HCT116 (cell line): Measurements from ENCODE around the gene DNAAF1. TPM values are rescaled to one million over a fixed set of nuclear protein-coding genes. Genes with fewer than 3 reads are reported as not detected.

Experiments used
- ATAC-seq: fragments of 200-7000 bp; cut with Tn5 transposase; 2 replicates; pipeline ENCODE4 v1.9.1; 2020; ENCODE audit warnings: mild to moderate bottlenecking, moderate library complexity
- BruUV-seq: library from RNA; stranded (reverse); fragments of 400-500 nt; replicated peaks from 2 replicates; lab custom pipeline; 2021; lab: Mats Ljungman, UMichigan
- CTCF ChIA-PET: fragments of 300-600 bp; sonication (Branson Sonifier 250); formaldehyde crosslinking; loops from one replicate; lab custom pipeline; 2021; ENCODE audit warnings: antibody characterized with exemption; lab: Charles Lee
- POLR2A ChIA-PET: fragments of 300-600, 350-600 bp; sonication (Branson Sonifier 250); formaldehyde crosslinking; loops from one replicate; lab custom pipeline; 2021; ENCODE audit warnings: antibody characterized with exemption; lab: Charles Lee
- RAD21 ChIA-PET, 2 experiments: fragments of 300-600 bp; sonication (Branson Sonifier 250); formaldehyde crosslinking; loops; one replicate each; lab custom pipeline; 2023; ENCODE audit warnings: low total read pairs in 2 of 2; ENCODE audit not compliant: uncharacterized antibody in 2 of 2, unreplicated experiment in 2 of 2, low non-redundant PET in 1 of 2; lab: Charles Lee
- DNase-seq: peaks from one replicate; pipeline ENCODE4 v3.0.0-alpha.2; 2010; ENCODE audit warnings: low read depth, low spot score
- H2AFZ ChIP-seq: fragments of 200-600 bp; shearing (Covaris generic), sonication (generic); 2 replicates; pipeline ENCODE4 v1.6.1; 2017; ENCODE audit warnings: low read depth, mixed run types, mixed read lengths, antibody characterized with exemption, low read length; ENCODE audit not compliant: poor library complexity, severe bottlenecking
- H3K27ac ChIP-seq: 2 replicates; pipeline ENCODE4 v1.5.1; 2012; ENCODE audit warnings: low read depth, low read length
- H3K27me3 ChIP-seq: fragments of 200-600 bp; sonication (generic); 2 replicates; pipeline ENCODE4 v1.6.1; 2016; ENCODE audit warnings: mixed run types, low read length, mixed read lengths; ENCODE audit not compliant: insufficient read depth
- H3K36me3 ChIP-seq, 2 experiments: fragments of 200-500 bp in 1 of 2; fragments of 200-600 bp in 1 of 2; sonication (Bioruptor generic) in 1 of 2; sonication (generic) in 1 of 2; 2 replicates each; pipeline versions ENCODE4 v1.5.1 to v1.6.1; 2014 to 2016; ENCODE audit warnings: low read length in 2 of 2, inconsistent platforms in 1 of 2, mixed read lengths in 1 of 2, mixed run types in 1 of 2; ENCODE audit not compliant: insufficient read depth in 2 of 2, control insufficient read depth in 1 of 2
- H3K4me1 ChIP-seq, 2 experiments: fragments of 200-600 bp in 1 of 2; sonication (generic) in 1 of 2; 2 replicates each; pipeline versions ENCODE4 v1.5.1 to v1.6.1; 2012 to 2017; ENCODE audit warnings: low read length in 2 of 2, inconsistent platforms in 1 of 2, mild to moderate bottlenecking in 1 of 2, mixed read lengths in 1 of 2, mixed run types in 1 of 2, moderate library complexity in 1 of 2; ENCODE audit not compliant: insufficient read depth in 2 of 2, control insufficient read depth in 1 of 2
- H3K4me2 ChIP-seq: fragments of 200-600 bp; sonication (generic); 2 replicates; pipeline ENCODE4 v1.6.1; 2017; ENCODE audit warnings: mixed run types, low read length, mixed read lengths
- H3K4me3 ChIP-seq, 2 experiments: fragments of 200-600 bp in 1 of 2; sonication (generic) in 1 of 2; replicated peaks in 1 of 2; 2 replicates each; pipeline ENCODE4 v1.5.1; 2011 to 2016; ENCODE audit warnings: low read length in 2 of 2, control low read depth in 1 of 2, low read depth in 1 of 2, mild to moderate bottlenecking in 1 of 2, mixed read lengths in 1 of 2, mixed run types in 1 of 2
- H3K79me2 ChIP-seq: fragments of 200-600 bp; sonication (generic); 2 replicates; pipeline ENCODE4 v1.6.1; 2017; ENCODE audit warnings: mild to moderate bottlenecking, mixed run types, low read length, moderate library complexity, mixed read lengths; ENCODE audit not compliant: insufficient read depth
- H3K9ac ChIP-seq: fragments of 200-600 bp; sonication (generic); 2 replicates; pipeline ENCODE4 v1.6.1; 2016; ENCODE audit warnings: low read length, mixed read lengths
- H3K9me2 ChIP-seq: fragments of 200-600 bp; sonication (generic), shearing (Covaris generic); 2 replicates; pipeline ENCODE4 v1.6.1; 2017; ENCODE audit warnings: mixed run types, mild to moderate bottlenecking, moderate library complexity; ENCODE audit not compliant: insufficient read depth
- H3K9me3 ChIP-seq, 2 experiments: fragments of 200-500 bp in 1 of 2; fragments of 200-600 bp in 1 of 2; sonication (Bioruptor generic) in 1 of 2; sonication (generic) in 1 of 2; 2 replicates each; pipeline ENCODE4 v1.6.1; 2014 to 2017; ENCODE audit warnings: low read length in 2 of 2, mixed read lengths in 2 of 2, inconsistent platforms in 1 of 2, low read depth in 1 of 2, mild to moderate bottlenecking in 1 of 2, mixed run types in 1 of 2, moderate library complexity in 1 of 2; ENCODE audit not compliant: control insufficient read depth in 1 of 2, insufficient read depth in 1 of 2
- H4K20me1 ChIP-seq: fragments of 200-600 bp; sonication (generic), shearing (Covaris generic); 2 replicates; pipeline ENCODE4 v1.6.1; 2017; ENCODE audit warnings: mixed run types, mild to moderate bottlenecking, moderate library complexity; ENCODE audit not compliant: insufficient read depth
- ATF3 ChIP-seq: IDR thresholded peaks from 2 replicates; pipeline ENCODE4 v1.6.1; 2012
- CTCF ChIP-seq, 3 experiments: fragments of 200-600 bp in 1 of 3; sonication (generic) in 1 of 3; IDR thresholded peaks in 2 of 3; conservative IDR thresholded peaks in 1 of 3; 2 replicates each; pipeline ENCODE4 v1.5.1; 2012 to 2017; ENCODE audit warnings: low read depth in 2 of 3, low read length in 2 of 3, antibody characterized with exemption in 1 of 3, borderline replicate concordance in 1 of 3, control low read depth in 1 of 3, mild to moderate bottlenecking in 1 of 3, mixed read lengths in 1 of 3, mixed run types in 1 of 3, moderate library complexity in 1 of 3; ENCODE audit not compliant: insufficient read depth in 1 of 3
- EGR1 ChIP-seq: IDR thresholded peaks from 2 replicates; pipeline ENCODE4 v1.6.1; 2012; ENCODE audit warnings: low read depth
- ELF1 ChIP-seq: IDR thresholded peaks from 2 replicates; pipeline ENCODE4 v1.6.1; 2012; ENCODE audit warnings: low read depth, borderline replicate concordance
- JUND ChIP-seq: IDR thresholded peaks from 2 replicates; pipeline ENCODE4 v1.6.1; 2012
- MAX ChIP-seq: IDR thresholded peaks from 2 replicates; pipeline ENCODE4 v1.6.1; 2012
- SIN3A ChIP-seq: IDR thresholded peaks from 2 replicates; pipeline ENCODE4 v1.6.1; 2012; ENCODE audit warnings: low read depth
- TCF7L2 ChIP-seq: IDR thresholded peaks from 2 replicates; pipeline ENCODE4 v1.7.0; 2011; ENCODE audit warnings: borderline replicate concordance, inconsistent platforms; ENCODE audit not compliant: insufficient read depth, insufficient read length; ENCODE audit errors: extremely low read depth
- ZFX ChIP-seq: fragments of 450-650 bp; IDR thresholded peaks from 2 replicates; pipeline ENCODE4 v1.6.1; 2017
- intact Hi-C: fragments of 100-400 bp; cut with micrococcal nuclease; formaldehyde crosslinking; loops from 2 replicates; pipeline ENCODE4 v1.10.0; 2022
- total RNA-seq: library from RNA; stranded (reverse); gene quantifications from one replicate; pipeline ENCODE4 v1.2.1, GENCODE V29; 2021; ENCODE audit not compliant: unreplicated experiment

Gene DNAAF1
- total RNA-seq, 1 experiment from 2014 or later = 0.30 TPM

GRCh38 chr16:84110527-84110926, 34.6 kb upstream of the DNAAF1 start:
- no peak for DNase-seq

GRCh38 chr16:84111525-84111924, 33.6 kb upstream of the DNAAF1 start:
- Histone ChIP-seq H3K27me3 (no peaks in the 10 kb centered on the region), H4K20me1 (no peaks in the 10 kb centered on the region), H3K36me3 (no peaks in the 10 kb centered on the region; a peak in 1 of 4 replicates), H3K9ac (no peak overlapping the region), H3K4me1 (peaks cover 6 to 7% of the 10 kb centered on the region in 2 experiments), H3K79me2 (peaks cover 98% of the 10 kb centered on the region), H3K4me2 (no peak overlapping the region), H3K4me3 (no peak overlapping the region), H3K9me2 (no peaks in the 10 kb centered on the region), H3K9me3 (no peaks in the 10 kb centered on the region), H2AFZ (no peak overlapping the region), H3K27ac (no peak overlapping the region)
- intact Hi-C loops = no loop called here
- no peak for DNase-seq
- TF ChIP-seq CTCF (IDR thresholded peaks at IDR 0.05 in 2 of 3, conservative IDR thresholded peaks at IDR 0.05 in 1 of 3; ENCODE audit: borderline replicate concordance in 1 of 3, insufficient read depth in 1 of 3, low read depth in 2 of 3, low read length in 2 of 3) (no peak), EGR1 (no peak), ATF3 (no peak), ZFX (no peak), ELF1 (no peak)
- CTCF ChIA-PET = no interaction called here
- POLR2A ChIA-PET = no interaction called here
- BruUV-seq = no TSS peak
- ATAC-seq = no peak
- RAD21 ChIA-PET = no interaction called here

More at GRCh38 chr16:84110527-84110926, 34.6 kb upstream of the DNAAF1 start:
- ChIA-PET POLR2A (no interaction called here), RAD21 (no interaction called here), CTCF (interaction anchor here (1.5 kb wide), 1 partner anchor 24 kb away, joined by 3 read pairs; no protein-coding TSS in a partner anchor)
- TF ChIP-seq TCF7L2 (no peak), ATF3 (no peak), SIN3A (no peak), JUND (no peak), MAX (no peak)
- Histone ChIP-seq H3K9ac (no peak overlapping the region), H3K4me1 (peaks cover 6% of the 10 kb centered on the region in 2 experiments), H3K4me3 (no peak overlapping the region), H3K36me3 (no peaks in the 10 kb centered on the region; a peak in 1 of 4 replicates), H3K9me3 (no peaks in the 10 kb centered on the region), H3K9me2 (no peaks in the 10 kb centered on the region), H3K27me3 (no peaks in the 10 kb centered on the region), H4K20me1 (no peaks in the 10 kb centered on the region), H3K27ac (no peak overlapping the region), H3K79me2 (peaks cover 98% of the 10 kb centered on the region), H3K4me2 (no peak overlapping the region), H2AFZ (no peak overlapping the region)
- BruUV-seq = no TSS peak
- ATAC-seq = no peak
- intact Hi-C loops = no loop called here
